IMR-90 (cell line): Measurements from ENCODE around the gene TRIM71. TPM values are rescaled to one million over a fixed set of nuclear protein-coding genes. Genes with fewer than 3 reads are reported as not detected.

Experiments
- ATAC-seq: fragments of 200-7000 bp; cut with Tn5 transposase; 2 replicates; pipeline ENCODE4 v1.9.1; 2020; ENCODE audit warnings: low read depth, mild to moderate bottlenecking, moderate library complexity
- BruUV-seq: library from RNA; stranded (reverse); fragments of 400-500 nt; replicated peaks from 2 replicates; lab custom pipeline; 2021; lab: Mats Ljungman, UMichigan
- CTCF ChIA-PET: fragments of 300-600 bp; formaldehyde crosslinking; extraction: SDS; loops from one replicate; lab custom pipeline; 2021; ENCODE audit warnings: antibody characterized with exemption; lab: Yijun Ruan, JAX
- POLR2A ChIA-PET: fragments of 300-600 bp; sonication (Branson Sonifier 250); formaldehyde crosslinking; loops from one replicate; lab custom pipeline; 2022; ENCODE audit warnings: antibody characterized with exemption; ENCODE audit not compliant: unreplicated experiment; lab: Charles Lee
- DNase-seq: peaks from one replicate; pipeline ENCODE4 v3.0.0; 2013
- H2AFZ ChIP-seq: replicated peaks from 2 replicates; pipeline ENCODE3; 2013; ENCODE audit warnings: low read length, mild to moderate bottlenecking; ENCODE audit not compliant: poor library complexity
- H2AK5ac ChIP-seq: 2 replicates; pipeline ENCODE4 v1.6.1; 2013; ENCODE audit warnings: low read depth, low read length, inconsistent platforms
- H2AK9ac ChIP-seq: replicated peaks from 2 replicates; pipeline ENCODE3; 2013; ENCODE audit warnings: mild to moderate bottlenecking, low read depth, low read length, moderate library complexity; ENCODE audit not compliant: poor library complexity
- H2BK120ac ChIP-seq: 2 replicates; pipeline ENCODE4 v1.6.1; 2013; ENCODE audit warnings: low read depth, low read length, inconsistent platforms
- H2BK15ac ChIP-seq: 3 replicates; pipeline ENCODE4 v1.6.1; 2013; ENCODE audit warnings: low read depth, low read length, inconsistent platforms
- H2BK20ac ChIP-seq: 2 replicates; pipeline ENCODE4 v1.6.1; 2013; ENCODE audit warnings: low read depth, mild to moderate bottlenecking, inconsistent platforms, low read length, moderate library complexity
- H2BK5ac ChIP-seq: 2 replicates; pipeline ENCODE4 v1.6.1; 2013; ENCODE audit warnings: mild to moderate bottlenecking, low read depth, low read length, inconsistent platforms; ENCODE audit not compliant: poor library complexity, severe bottlenecking
- H3K14ac ChIP-seq: replicated peaks from 2 replicates; pipeline ENCODE4 v1.6.1; 2013; ENCODE audit warnings: low read depth, low read length, inconsistent platforms
- H3K18ac ChIP-seq: 2 replicates; pipeline ENCODE4 v1.6.1; 2013; ENCODE audit warnings: low read depth, low read length, control low read depth
- H3K23ac ChIP-seq: 2 replicates; pipeline ENCODE4 v1.6.1; 2013; ENCODE audit warnings: low read depth, low read length, inconsistent platforms
- H3K27ac ChIP-seq: 2 replicates; pipeline ENCODE4 v1.5.1; 2013; ENCODE audit warnings: mild to moderate bottlenecking, control low read depth, low read length; ENCODE audit not compliant: insufficient read depth
- H3K27me3 ChIP-seq: 2 replicates; pipeline ENCODE4 v1.6.1; 2013; ENCODE audit warnings: low read length; ENCODE audit not compliant: control insufficient read depth, insufficient read depth
- H3K36me3 ChIP-seq: 2 replicates; pipeline ENCODE4 v1.6.1; 2013; ENCODE audit warnings: low read length, mixed read lengths; ENCODE audit not compliant: control insufficient read depth, insufficient read depth
- H3K4ac ChIP-seq: 2 replicates; pipeline ENCODE4 v1.6.1; 2013; ENCODE audit warnings: low read depth, low read length, inconsistent platforms
- H3K4me1 ChIP-seq: 2 replicates; pipeline ENCODE4 v1.6.1; 2013; ENCODE audit warnings: low read length, mixed read lengths; ENCODE audit not compliant: control insufficient read depth, insufficient read depth
- H3K4me2 ChIP-seq: 2 replicates; pipeline ENCODE4 v1.6.1; 2013; ENCODE audit warnings: low read depth, mild to moderate bottlenecking, control low read depth, low read length, moderate library complexity
- H3K4me3 ChIP-seq: 2 replicates; pipeline ENCODE4 v1.5.1; 2013; ENCODE audit warnings: low read depth, mild to moderate bottlenecking, control low read depth, low read length, moderate library complexity; ENCODE audit not compliant: insufficient read depth
- H3K56ac ChIP-seq: 2 replicates; pipeline ENCODE4 v1.6.1; 2013; ENCODE audit warnings: low read length, inconsistent platforms; ENCODE audit not compliant: insufficient read depth; ENCODE audit errors: extremely low read depth
- H3K79me1 ChIP-seq, 2 experiments: 2 replicates each; pipeline ENCODE4 v1.6.1; 2013; ENCODE audit warnings: low read length in 2 of 2, inconsistent platforms in 1 of 2, low read depth in 1 of 2
- H3K9ac ChIP-seq: 2 replicates; pipeline ENCODE4 v1.6.1; 2013; ENCODE audit warnings: low read depth, low read length, control low read depth
- H3K9me1 ChIP-seq: 2 replicates; pipeline ENCODE4 v1.6.1; 2013; ENCODE audit warnings: low read length, inconsistent platforms; ENCODE audit not compliant: insufficient read depth
- H3K9me3 ChIP-seq: 2 replicates; pipeline ENCODE4 v1.6.1; 2013; ENCODE audit warnings: low read length; ENCODE audit not compliant: control insufficient read depth, insufficient read depth
- H4K20me1 ChIP-seq: 2 replicates; pipeline ENCODE4 v1.6.1; 2013; ENCODE audit warnings: low read length, inconsistent platforms; ENCODE audit not compliant: insufficient read depth
- H4K5ac ChIP-seq: 2 replicates; pipeline ENCODE4 v1.6.1; 2013; ENCODE audit warnings: mild to moderate bottlenecking, low read depth, low read length, control low read depth
- H4K8ac ChIP-seq, 2 experiments: 2 replicates each; pipeline ENCODE4 v1.6.1; 2013; ENCODE audit warnings: low read depth in 2 of 2, low read length in 2 of 2, control low read depth in 1 of 2, inconsistent platforms in 1 of 2
- H4K91ac ChIP-seq: 2 replicates; pipeline ENCODE4 v1.6.1; 2013; ENCODE audit warnings: low read depth, low read length, inconsistent platforms; ENCODE audit not compliant: insufficient read depth
- CHD1 ChIP-seq: IDR thresholded peaks from 2 replicates; pipeline ENCODE4 v1.6.1; 2012; ENCODE audit warnings: low read depth, low read length, improper control_type of control experiment
- FOS ChIP-seq: fragments of 150-350 bp; IDR thresholded peaks from 2 replicates; pipeline ENCODE4 v1.6.1; 2016; ENCODE audit warnings: low read depth, low read length
- MAFK ChIP-seq: IDR thresholded peaks from 2 replicates; pipeline ENCODE4 v1.6.1; 2012; ENCODE audit warnings: low read depth, low read length, improper control_type of control experiment
- MAZ ChIP-seq: IDR thresholded peaks from 2 replicates; pipeline ENCODE4 v1.6.1; 2012; ENCODE audit warnings: low read depth, mild to moderate bottlenecking, low read length, improper control_type of control experiment, moderate library complexity, borderline replicate concordance
- MXI1 ChIP-seq: IDR thresholded peaks from 2 replicates; pipeline ENCODE4 v1.6.1; 2012; ENCODE audit warnings: low read depth, mild to moderate bottlenecking, low read length, moderate library complexity, borderline replicate concordance
- NFE2L2 ChIP-seq: fragments of 150-350 bp; IDR thresholded peaks from 2 replicates; pipeline ENCODE4 v1.6.1; 2016; ENCODE audit warnings: low read depth, mild to moderate bottlenecking, low read length
- POLR2A ChIP-seq: IDR thresholded peaks from 2 replicates; pipeline ENCODE4 v1.6.1; 2012; ENCODE audit warnings: mild to moderate bottlenecking, low read depth, low read length
- RAD21 ChIP-seq: IDR thresholded peaks from 2 replicates; pipeline ENCODE4 v1.6.1; 2012; ENCODE audit warnings: low read length, improper control_type of control experiment
- RCOR1 ChIP-seq: IDR thresholded peaks from 2 replicates; pipeline ENCODE4 v1.6.1; 2012; ENCODE audit warnings: mild to moderate bottlenecking, low read length, improper control_type of control experiment; ENCODE audit not compliant: insufficient replicate concordance
- RFX5 ChIP-seq: IDR thresholded peaks from 2 replicates; pipeline ENCODE4 v1.8.0; 2012; ENCODE audit warnings: low read depth, mild to moderate bottlenecking, low read length, moderate library complexity
- SMC3 ChIP-seq: fragments of 150-350 bp; IDR thresholded peaks from 2 replicates; pipeline ENCODE4 v1.6.1; 2016; ENCODE audit warnings: low read depth, mild to moderate bottlenecking, antibody characterized with exemption, low read length, moderate library complexity
- WGBS, 2 experiments: methylation state at CpG; one replicate each; pipeline versions ENCODE4 v1.1.5 to v1.1.7; 2013; ENCODE audit warnings: missing lambda C conversion rate in 2 of 2; ENCODE audit not compliant: insufficient read length in 1 of 2; ENCODE audit errors: extremely low coverage in 2 of 2; 5-methylcytosine and 5-hydroxymethylcytosine counted together
- dilution Hi-C: fragments of 300-500 bp; cut with HindIII; formaldehyde crosslinking; loops from one replicate; pipeline ENCODE4 v1.14.3; 2018; ENCODE audit warnings: low sequenced_read_pairs; ENCODE audit not compliant: unreplicated experiment
- in situ Hi-C: fragments of 300-500 bp; cut with MboI; formaldehyde crosslinking; loops from 3 replicates; pipeline ENCODE4 v1.14.3; 2019; ENCODE audit warnings: low sequenced_read_pairs, inconsistent platforms, mixed read lengths
- intact Hi-C: fragments of 100-400 bp; cut with micrococcal nuclease; formaldehyde crosslinking; loops from 2 replicates; pipeline ENCODE4 v1.10.0; 2022
- polyA plus RNA-seq, 3 experiments: library from polyadenylated mRNA; depleted of rRNA; stranded (reverse); fragments of >200 nt; gene quantifications; 2 replicates each; pipeline ENCODE4 v1.2.3, GENCODE V29; 2012; ENCODE audit warnings: low replicate concordance in 1 of 3
- total RNA-seq: library from RNA; depleted of rRNA; stranded (reverse); fragments of >200 nt; gene quantifications from 2 replicates; pipeline ENCODE4 v1.2.3, GENCODE V29; 2012
- TF ChIP-seq, protein P1 (sequence below): fragments of 150-350 bp; IDR thresholded peaks from 2 replicates; pipeline ENCODE4 v1.6.1; 2016; ENCODE audit warnings: low read depth, mild to moderate bottlenecking, low read length, moderate library complexity, borderline replicate concordance
- TF ChIP-seq, protein P2 (sequence below): conservative IDR thresholded peaks from 2 replicates; pipeline ENCODE4 v1.5.1; 2012; ENCODE audit warnings: mild to moderate bottlenecking, low read depth, low read length, improper control_type of control experiment
- TF ChIP-seq, protein P3 (sequence below): fragments of 150-350 bp; IDR thresholded peaks from 2 replicates; pipeline ENCODE4 v1.6.1; 2017; ENCODE audit warnings: mild to moderate bottlenecking, antibody characterized with exemption, low read length, low read depth

TRIM71 gene
- total and polyA plus RNA-seq, 2 of the 4 experiments (the other 2 are of a cell fraction), result not detected

DNA sequence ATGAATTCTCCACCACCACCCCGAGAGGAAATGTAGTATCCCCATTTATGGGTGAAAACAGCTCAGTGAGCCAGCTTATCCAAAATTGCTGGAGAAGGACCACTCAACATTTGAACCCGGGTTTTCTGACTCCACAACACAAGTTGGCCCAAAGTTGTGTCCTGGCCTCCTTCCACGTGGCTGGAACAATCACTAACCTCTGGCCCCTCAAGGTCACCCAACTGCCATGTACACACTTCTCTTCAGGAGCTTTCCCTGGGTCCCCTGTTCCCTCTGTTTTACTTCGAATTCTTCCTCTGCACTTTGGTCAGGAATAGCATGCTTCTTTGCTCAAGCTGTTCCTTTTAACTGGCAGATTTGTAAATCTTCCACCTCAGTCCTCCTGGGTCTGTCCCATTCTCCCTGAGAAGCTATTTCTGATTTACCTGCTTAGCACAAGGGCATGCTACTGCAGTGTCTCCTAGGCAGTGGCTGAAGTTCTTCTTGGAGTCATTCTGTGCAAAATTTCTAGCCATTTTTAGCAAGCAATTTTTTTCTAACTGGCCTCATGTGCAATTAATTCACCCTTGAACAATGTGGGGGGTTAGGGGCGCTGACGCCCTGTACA is 39.2 kb downstream of the TRIM71 start:
- Histone ChIP-seq H2BK120ac (no peak overlapping the region), H4K8ac (no peak overlapping the region), H3K9me1 (no peaks in the 10 kb centered on the region), H2BK15ac (no peak overlapping the region), H4K20me1 (no peaks in the 10 kb centered on the region), H3K4me2 (no peak overlapping the region), H3K27me3 (peaks cover 10% of the 10 kb centered on the region), H3K18ac (no peak overlapping the region), H3K14ac (no peak overlapping the region), H2AK9ac (no peak overlapping the region), H4K91ac (no peak overlapping the region), H3K23ac (no peak overlapping the region), H2BK20ac (no peak overlapping the region), H3K36me3 (no peaks in the 10 kb centered on the region), H3K4me1 (no peaks in the 10 kb centered on the region), H3K4ac (no peak overlapping the region), H2AK5ac (no peak overlapping the region), H3K4me3 (no peak overlapping the region), H3K79me1 (no peaks in the 10 kb centered on the region), H4K5ac (no peak overlapping the region), H3K9me3 (no peaks in the 10 kb centered on the region), H3K56ac (no peak overlapping the region), H3K27ac (no peak overlapping the region), H2BK5ac (no peak overlapping the region), H2AFZ (no peak overlapping the region), H3K9ac (no peak overlapping the region)
- ChIA-PET CTCF (no interaction called here), POLR2A (no interaction called here)
- WGBS, 2 experiments, result 30% methylated on average over 3 of the region's 6 CpGs; no CpG with 5 or more reads in 1 of the 2 experiments
- ATAC-seq, result no peak
- intact Hi-C loops, result no loop called here
- in situ Hi-C loops, result no loop called here
- TF ChIP-seq MAZ (no peak), RCOR1 (no peak), MXI1 (no peak), SMC3 (no peak), FOS (no peak), RAD21 (no peak), POLR2A (no peak), NFE2L2 (no peak), MAFK (no peak), CHD1 (no peak), RFX5 (no peak)
- TF ChIP-seq, protein P1, sequence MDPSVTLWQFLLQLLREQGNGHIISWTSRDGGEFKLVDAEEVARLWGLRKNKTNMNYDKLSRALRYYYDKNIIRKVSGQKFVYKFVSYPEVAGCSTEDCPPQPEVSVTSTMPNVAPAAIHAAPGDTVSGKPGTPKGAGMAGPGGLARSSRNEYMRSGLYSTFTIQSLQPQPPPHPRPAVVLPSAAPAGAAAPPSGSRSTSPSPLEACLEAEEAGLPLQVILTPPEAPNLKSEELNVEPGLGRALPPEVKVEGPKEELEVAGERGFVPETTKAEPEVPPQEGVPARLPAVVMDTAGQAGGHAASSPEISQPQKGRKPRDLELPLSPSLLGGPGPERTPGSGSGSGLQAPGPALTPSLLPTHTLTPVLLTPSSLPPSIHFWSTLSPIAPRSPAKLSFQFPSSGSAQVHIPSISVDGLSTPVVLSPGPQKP, result no peak
- TF ChIP-seq, protein P2, sequence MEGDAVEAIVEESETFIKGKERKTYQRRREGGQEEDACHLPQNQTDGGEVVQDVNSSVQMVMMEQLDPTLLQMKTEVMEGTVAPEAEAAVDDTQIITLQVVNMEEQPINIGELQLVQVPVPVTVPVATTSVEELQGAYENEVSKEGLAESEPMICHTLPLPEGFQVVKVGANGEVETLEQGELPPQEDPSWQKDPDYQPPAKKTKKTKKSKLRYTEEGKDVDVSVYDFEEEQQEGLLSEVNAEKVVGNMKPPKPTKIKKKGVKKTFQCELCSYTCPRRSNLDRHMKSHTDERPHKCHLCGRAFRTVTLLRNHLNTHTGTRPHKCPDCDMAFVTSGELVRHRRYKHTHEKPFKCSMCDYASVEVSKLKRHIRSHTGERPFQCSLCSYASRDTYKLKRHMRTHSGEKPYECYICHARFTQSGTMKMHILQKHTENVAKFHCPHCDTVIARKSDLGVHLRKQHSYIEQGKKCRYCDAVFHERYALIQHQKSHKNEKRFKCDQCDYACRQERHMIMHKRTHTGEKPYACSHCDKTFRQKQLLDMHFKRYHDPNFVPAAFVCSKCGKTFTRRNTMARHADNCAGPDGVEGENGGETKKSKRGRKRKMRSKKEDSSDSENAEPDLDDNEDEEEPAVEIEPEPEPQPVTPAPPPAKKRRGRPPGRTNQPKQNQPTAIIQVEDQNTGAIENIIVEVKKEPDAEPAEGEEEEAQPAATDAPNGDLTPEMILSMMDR, result no peak
- TF ChIP-seq, protein P3, sequence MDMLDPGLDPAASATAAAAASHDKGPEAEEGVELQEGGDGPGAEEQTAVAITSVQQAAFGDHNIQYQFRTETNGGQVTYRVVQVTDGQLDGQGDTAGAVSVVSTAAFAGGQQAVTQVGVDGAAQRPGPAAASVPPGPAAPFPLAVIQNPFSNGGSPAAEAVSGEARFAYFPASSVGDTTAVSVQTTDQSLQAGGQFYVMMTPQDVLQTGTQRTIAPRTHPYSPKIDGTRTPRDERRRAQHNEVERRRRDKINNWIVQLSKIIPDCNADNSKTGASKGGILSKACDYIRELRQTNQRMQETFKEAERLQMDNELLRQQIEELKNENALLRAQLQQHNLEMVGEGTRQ, result no peak
- dilution Hi-C loops, result no loop called here
- DNase-seq, result no peak
- BruUV-seq, result no TSS peak
